Ovary (tissue), 9 donors: Measurements from ENCODE around the gene BBX. TPM values are rescaled to one million over a fixed set of nuclear protein-coding genes. Genes with fewer than 3 reads are reported as not detected.

Experiments used
- DNase-seq, 5 donors: peaks; one replicate each; pipeline ENCODE4 v3.0.0-alpha.2; 2019 to 2020
- H3K27ac ChIP-seq, 2 donors: fragments of 200-600 bp; one replicate each; pipeline versions ENCODE4 v1.5.1 to v1.8.0; 2019 to 2022
- H3K27me3 ChIP-seq: fragments of 200-600 bp; one replicate; pipeline ENCODE4 v1.8.0; 2022
- H3K36me3 ChIP-seq: fragments of 200-600 bp; sonication (generic); one replicate; pipeline ENCODE4 v1.5.1; 2019
- H3K4me1 ChIP-seq: one replicate; pipeline ENCODE4 v1.8.1; 2013; ENCODE audit warnings: mild to moderate bottlenecking, moderate library complexity; ENCODE audit not compliant: insufficient read depth
- H3K4me3 ChIP-seq: fragments of 200-600 bp; sonication (generic); one replicate; pipeline ENCODE4 v1.5.1; 2017
- H3K9me3 ChIP-seq, 2 donors: fragments of 200-600 bp in 1 of 2; sonication (generic) in 1 of 2; one replicate each; pipeline versions ENCODE4 v1.5.1 to v1.8.1; 2013 to 2019; ENCODE audit warnings: mild to moderate bottlenecking in 1 of 2, moderate library complexity in 1 of 2
- CTCF ChIP-seq, 3 donors: fragments of 450-650 bp in 2 of 3; fragments of 200-600 bp in 1 of 3; IDR thresholded peaks; one replicate each; pipeline versions ENCODE4 v1.5.1 to v1.8.0; 2016 to 2022; ENCODE audit warnings: antibody characterized with exemption in 3 of 3, mild to moderate bottlenecking in 1 of 3
- EP300 ChIP-seq: sonication (generic); formaldehyde crosslinking; IDR thresholded peaks from one replicate; pipeline ENCODE4 v1.6.1; 2017; ENCODE audit warnings: antibody characterized with exemption
- POLR2A ChIP-seq: fragments of 450-650 bp; IDR thresholded peaks from one replicate; pipeline ENCODE4 v1.6.1; 2017; ENCODE audit warnings: antibody characterized with exemption, mild to moderate bottlenecking, moderate library complexity
- WGBS, 3 donors: extraction: QIAGEN DNeasy Blood & Tissue Kit in 1 of 3; methylation state at CpG; one replicate each; pipeline versions ENCODE4 v1.1.5 to v1.1.7; 2013 to 2017; 5-methylcytosine and 5-hydroxymethylcytosine counted together
- intact Hi-C, 4 donors: fragments of 100-400 bp; cut with DNase I; formaldehyde crosslinking; loops; one replicate each; pipeline versions ENCODE4 v1.11.0 to v1.15.1; 2022 to 2023
- polyA plus RNA-seq, 2 donors: library from polyadenylated mRNA; stranded (reverse); fragments of 200-250 nt in 1 of 2; fragments of 350-450 nt in 1 of 2; fragmentation: Illumina TruSeq in 1 of 2; extraction: RNeasy Lipid Tissue Mini Kit (QIAGEN cat#74804) in 1 of 2; gene quantifications; one replicate each; pipeline ENCODE4 v1.2.3, GENCODE V29; 2013 to 2014
- total RNA-seq, 7 donors: library from RNA; depleted of rRNA in 2 of 7; stranded (reverse); fragments of >200 nt in 2 of 7; fragmentation: NEBNext Ultra II Directional in 3 of 7; extraction: Animal tissue kit (Norgen Biotek cat#: 25700) in 3 of 7; gene quantifications; one replicate each; pipeline versions ENCODE4 v1.1.0 to v1.2.4, GENCODE V29; 2016 to 2023
- donor health status: DM: no; HTN: no; CAD: no; lungs with moderate emphysema.
- donor health status: DM: no; HTN: no; CAD: no.
- donor health status: Bipolar disorder and iron deficiency.
- donor health status: DM: yes; HTN: yes; CAD: no.
- donor health status: DM: no; HTN: no; CAD: no.
- donor health status: DM: yes; HTN: yes; CAD: no.

Gene BBX
- total and polyA plus RNA-seq, 9 donors, result 15.8 to 114 (median 86.3) TPM

GRCh38 chr3:107598926-107599771 lies 76.4 kb downstream of the BBX start:
- intact Hi-C loops, result no loop called here
- Histone ChIP-seq H3K9me3 (no peaks in the 10 kb centered on the region), H3K27ac (peak overlapping the region; percentile 33 to 47), H3K27me3 (no peaks in the 10 kb centered on the region), H3K4me3 (peak overlapping the region; percentile 25), H3K4me1 (peaks cover 6% of the 10 kb centered on the region), H3K36me3 (no peaks in the 10 kb centered on the region)
- no peak for TF ChIP-seq POLR2A
- WGBS, 3 donors, result 1 to 3% (median 2%) methylated on average over 12 of the region's 12 CpGs
- DNase-seq, result peak in 2 of 5 donors; percentile 32 to 41

- intact Hi-C loops, result no loop called here
- H3K36me3 ChIP-seq, result no peaks in the 10 kb centered on the region
- no peaks in the 10 kb centered on the region for H3K27me3 ChIP-seq
- H3K27ac ChIP-seq, result no peak overlapping the region
- no peak for DNase-seq
- WGBS, 3 donors, result 2 to 4% (median 3%) methylated on average over 3 of the region's 3 CpGs
- H3K4me3 ChIP-seq, result peak overlapping the region; percentile 25
- peaks cover 10% of the 10 kb centered on the region for H3K4me1 ChIP-seq
- TF ChIP-seq POLR2A (no peak), CTCF (IDR thresholded peaks at IDR 0.05) (no peak), EP300 (no peak)
- no peaks in the 10 kb centered on the region for H3K9me3 ChIP-seq
Measured at GRCh38 chr3:107599772-107600145, 77.0 kb downstream of the BBX start.

GRCh38 chr3:107600780-107601179 lies 78.0 kb downstream of the BBX start:
- H3K9me3 ChIP-seq, result no peaks in the 10 kb centered on the region
- no peak for DNase-seq
- TF ChIP-seq CTCF (IDR thresholded peaks at IDR 0.05) (no peak), EP300 (no peak), POLR2A (no peak)
- H3K36me3 ChIP-seq, result no peaks in the 10 kb centered on the region
- no peak overlapping the region for H3K4me3 ChIP-seq
- H3K27me3 ChIP-seq, result no peaks in the 10 kb centered on the region
- WGBS, 3 donors, result 55 to 77% (median 75%) methylated on average over 1 of the region's 1 CpG
- H3K27ac ChIP-seq, result no peak overlapping the region
- peaks cover 10% of the 10 kb centered on the region for H3K4me1 ChIP-seq
- intact Hi-C loops, result no loop called here

GRCh38 chr3:107604057-107604822 lies 81.5 kb downstream of the BBX start:
- TF ChIP-seq EP300, result no peak
- TF ChIP-seq POLR2A, result no peak
- TF ChIP-seq CTCF (IDR thresholded peaks at IDR 0.05), result no peak
- Histone ChIP-seq H3K9me3 (no peaks in the 10 kb centered on the region), H3K36me3 (no peaks in the 10 kb centered on the region), H3K27me3 (no peaks in the 10 kb centered on the region), H3K27ac (no peak overlapping the region), H3K4me3 (no peak overlapping the region), H3K4me1 (peaks cover 10% of the 10 kb centered on the region)
- intact Hi-C loops, result no loop called here
- 82 to 94% (median 91%) methylated on average over 7 of the region's 7 CpGs for WGBS, 3 donors
- DNase-seq, result no peak
